OCI-LY7 (cell line): ENCODE data around the gene ROR2.

Experiments used
- CTCF ChIP-seq: fragments of 200-600 bp; sonication (generic); conservative IDR thresholded peaks from 2 replicates; pipeline ENCODE4 v1.5.1; 2014; ENCODE audit warnings: mild to moderate bottlenecking, antibody characterized with exemption, low read length, moderate library complexity, mixed read lengths
- EZH2phosphoT487 ChIP-seq: fragments of 200-600 bp; sonication (generic); IDR thresholded peaks from 2 replicates; pipeline ENCODE4 v1.6.1; 2018; ENCODE audit warnings: low read depth, borderline replicate concordance, mild to moderate bottlenecking, mixed run types, antibody characterized with exemption, low read length, moderate library complexity, mixed read lengths

- 0 out of 2 replicates have a peak, but pooled peaks have one; percentile 17 for TF ChIP-seq CTCF
- no peak for TF ChIP-seq EZH2phosphoT487
These were observed 274.0 kb downstream of the ROR2 start for GRCh38 chr9:91676046-91676445.
